Measurements from ENCODE around the gene KCNJ2.

KCNJ2 gene

GRCh38 chr17:70124723-70125122 is 44.6 kb upstream of the KCNJ2 start:
- Histone ChIP-seq H3K9ac (ENCODE audit: low read depth, low read length, poor library complexity, severe bottlenecking) (no peak overlapping the region), H3K36me3 (ENCODE audit: insufficient read depth, low read length) (no peaks in the 10 kb centered on the region), H4K20me1 (ENCODE audit: insufficient read depth, low read length, poor library complexity, severe bottlenecking) (no peaks in the 10 kb centered on the region), H3F3A (ENCODE audit: low read depth) (no peaks in the 10 kb centered on the region), H3K9me3 (ENCODE audit: insufficient read depth, low read depth, low read length) (no peaks in the 10 kb centered on the region), H3K79me2 (ENCODE audit: insufficient read depth, low read length) (no peaks in the 10 kb centered on the region), H2AFZ (ENCODE audit: low read length) (no peak overlapping the region), H3K4me2 (ENCODE audit: low read depth, low read length, poor library complexity, severe bottlenecking) (peak overlapping the region; percentile 26), H3K9me2 (replicated peaks; ENCODE audit: low read depth, low read length) (no peaks in the 10 kb centered on the region), H3K4me3 (ENCODE audit: low read length, poor library complexity, severe bottlenecking) (no peak overlapping the region), H3K27me3 (ENCODE audit: insufficient read depth, low read length, poor library complexity, severe bottlenecking) (no peaks in the 10 kb centered on the region), H3K4me1 (ENCODE audit: insufficient read depth, low read length, poor library complexity, severe bottlenecking) (peaks cover 16% of the 10 kb centered on the region)
- TF ChIP-seq EZH2phosphoT487 (IDR thresholded peaks at IDR 0.05; ENCODE audit: borderline replicate concordance): no peak
- TF ChIP-seq, protein P1, sequence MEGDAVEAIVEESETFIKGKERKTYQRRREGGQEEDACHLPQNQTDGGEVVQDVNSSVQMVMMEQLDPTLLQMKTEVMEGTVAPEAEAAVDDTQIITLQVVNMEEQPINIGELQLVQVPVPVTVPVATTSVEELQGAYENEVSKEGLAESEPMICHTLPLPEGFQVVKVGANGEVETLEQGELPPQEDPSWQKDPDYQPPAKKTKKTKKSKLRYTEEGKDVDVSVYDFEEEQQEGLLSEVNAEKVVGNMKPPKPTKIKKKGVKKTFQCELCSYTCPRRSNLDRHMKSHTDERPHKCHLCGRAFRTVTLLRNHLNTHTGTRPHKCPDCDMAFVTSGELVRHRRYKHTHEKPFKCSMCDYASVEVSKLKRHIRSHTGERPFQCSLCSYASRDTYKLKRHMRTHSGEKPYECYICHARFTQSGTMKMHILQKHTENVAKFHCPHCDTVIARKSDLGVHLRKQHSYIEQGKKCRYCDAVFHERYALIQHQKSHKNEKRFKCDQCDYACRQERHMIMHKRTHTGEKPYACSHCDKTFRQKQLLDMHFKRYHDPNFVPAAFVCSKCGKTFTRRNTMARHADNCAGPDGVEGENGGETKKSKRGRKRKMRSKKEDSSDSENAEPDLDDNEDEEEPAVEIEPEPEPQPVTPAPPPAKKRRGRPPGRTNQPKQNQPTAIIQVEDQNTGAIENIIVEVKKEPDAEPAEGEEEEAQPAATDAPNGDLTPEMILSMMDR (conservative IDR thresholded peaks at IDR 0.05; ENCODE audit: low read length): no peak

GRCh38 chr17:70127221-70127873 is 42.0 kb upstream of the KCNJ2 start:
- no peak overlapping the region for H2AFZ ChIP-seq (ENCODE audit: low read length)
- no peak for TF ChIP-seq EZH2phosphoT487 (IDR thresholded peaks at IDR 0.05; ENCODE audit: borderline replicate concordance)
- TF ChIP-seq, protein P1 (conservative IDR thresholded peaks at IDR 0.05; ENCODE audit: low read length): no peak
- no peak overlapping the region for H3K9ac ChIP-seq (ENCODE audit: low read depth, low read length, poor library complexity, severe bottlenecking)
- H3K4me2 ChIP-seq (ENCODE audit: low read depth, low read length, poor library complexity, severe bottlenecking): no peak overlapping the region
- no peaks in the 10 kb centered on the region for H3K36me3 ChIP-seq (ENCODE audit: insufficient read depth, low read length)
- no peaks in the 10 kb centered on the region for H3K27me3 ChIP-seq (ENCODE audit: insufficient read depth, low read length, poor library complexity, severe bottlenecking)
- H3K4me3 ChIP-seq (ENCODE audit: low read length, poor library complexity, severe bottlenecking): no peak overlapping the region
- no peaks in the 10 kb centered on the region for H4K20me1 ChIP-seq (ENCODE audit: insufficient read depth, low read length, poor library complexity, severe bottlenecking)
- no peaks in the 10 kb centered on the region for H3K9me2 ChIP-seq (replicated peaks; ENCODE audit: low read depth, low read length)
- no peaks in the 10 kb centered on the region for H3K9me3 ChIP-seq (ENCODE audit: insufficient read depth, low read depth, low read length)
- peaks cover 16% of the 10 kb centered on the region for H3K4me1 ChIP-seq (ENCODE audit: insufficient read depth, low read length, poor library complexity, severe bottlenecking)
- H3F3A ChIP-seq (ENCODE audit: low read depth): no peaks in the 10 kb centered on the region
- no peaks in the 10 kb centered on the region for H3K79me2 ChIP-seq (ENCODE audit: insufficient read depth, low read length)

- no peaks in the 10 kb centered on the region for H3K79me2 ChIP-seq (ENCODE audit: insufficient read depth, low read length)
- no peaks in the 10 kb centered on the region for H3K27me3 ChIP-seq (ENCODE audit: insufficient read depth, low read length, poor library complexity, severe bottlenecking)
- H3F3A ChIP-seq (ENCODE audit: low read depth): no peaks in the 10 kb centered on the region
- H4K20me1 ChIP-seq (ENCODE audit: insufficient read depth, low read length, poor library complexity, severe bottlenecking): no peaks in the 10 kb centered on the region
- H3K4me1 ChIP-seq (ENCODE audit: insufficient read depth, low read length, poor library complexity, severe bottlenecking): peaks cover 13% of the 10 kb centered on the region
- no peak overlapping the region for H3K4me2 ChIP-seq (ENCODE audit: low read depth, low read length, poor library complexity, severe bottlenecking)
- no peak overlapping the region for H2AFZ ChIP-seq (ENCODE audit: low read length)
- no peaks in the 10 kb centered on the region for H3K9me3 ChIP-seq (ENCODE audit: insufficient read depth, low read depth, low read length)
- H3K4me3 ChIP-seq (ENCODE audit: low read length, poor library complexity, severe bottlenecking): no peak overlapping the region
- H3K36me3 ChIP-seq (ENCODE audit: insufficient read depth, low read length): no peaks in the 10 kb centered on the region
- H3K9me2 ChIP-seq (replicated peaks; ENCODE audit: low read depth, low read length): no peaks in the 10 kb centered on the region
- TF ChIP-seq EZH2phosphoT487 (IDR thresholded peaks at IDR 0.05; ENCODE audit: borderline replicate concordance): no peak
- TF ChIP-seq, protein P1 (conservative IDR thresholded peaks at IDR 0.05; ENCODE audit: low read length): no peak
- H3K9ac ChIP-seq (ENCODE audit: low read depth, low read length, poor library complexity, severe bottlenecking): no peak overlapping the region
Measured at GRCh38 chr17:70128727-70129238, 40.5 kb upstream of the KCNJ2 start.
